WTC11 (cell line): ENCODE measurements around the gene ARHGAP42. TPM values are rescaled to one million over a fixed set of nuclear protein-coding genes. Genes with fewer than 3 reads are reported as not detected.

ENCODE experiments used
- ATAC-seq: fragments of 200-7000 bp; cut with Tn5 transposase; 2 replicates; pipeline ENCODE4 v1.10.0; 2021; ENCODE audit warnings: mild to moderate bottlenecking, moderate library complexity
- CTCF ChIA-PET: fragments of 300-600 bp; sonication (Branson Sonifier 250); formaldehyde crosslinking; loops from one replicate; lab custom pipeline; 2021; ENCODE audit warnings: antibody characterized with exemption; lab: Charles Lee
- POLR2A ChIA-PET: fragments of 350-600 bp; sonication (Branson Sonifier 250); formaldehyde crosslinking; loops from one replicate; lab custom pipeline; 2021; ENCODE audit warnings: antibody characterized with exemption; lab: Charles Lee
- DNase-seq: peaks from one replicate; pipeline ENCODE4 v3.0.0; 2021; ENCODE audit warnings: low spot score
- H3K27ac Mint-ChIP-seq: 2 replicates; pipeline ENCODE4 v1.8.0; 2021; ENCODE audit warnings: mixed read lengths
- H3K27me3 Mint-ChIP-seq: 2 replicates; pipeline ENCODE4 v1.8.0; 2021; ENCODE audit warnings: low read depth, mild to moderate bottlenecking, moderate library complexity, mixed read lengths
- H3K36me3 Mint-ChIP-seq: 2 replicates; pipeline ENCODE4 v1.8.0; 2021; ENCODE audit warnings: mixed read lengths
- H3K4me1 Mint-ChIP-seq: 2 replicates; pipeline ENCODE4 v1.8.0; 2022; ENCODE audit warnings: mixed read lengths
- H3K4me3 Mint-ChIP-seq: 2 replicates; pipeline ENCODE4 v1.8.0; 2021; ENCODE audit warnings: mild to moderate bottlenecking, moderate library complexity, mixed read lengths
- H3K9me3 Mint-ChIP-seq: 2 replicates; pipeline ENCODE4 v1.8.0; 2021; ENCODE audit warnings: mixed read lengths
- ESRRA ChIP-seq: sonication (generic); formaldehyde crosslinking; IDR thresholded peaks from 2 replicates; pipeline ENCODE4 v1.8.1; 2022; ENCODE audit warnings: mild to moderate bottlenecking, missing genetic modification reagents, borderline replicate concordance
- ETV6 ChIP-seq: sonication (generic); formaldehyde crosslinking; IDR thresholded peaks from 2 replicates; pipeline ENCODE4 v1.8.1; 2022; ENCODE audit warnings: mild to moderate bottlenecking, missing genetic modification reagents
- FOXK1 ChIP-seq: sonication (generic); formaldehyde crosslinking; IDR thresholded peaks from 2 replicates; pipeline ENCODE4 v1.8.0; 2022; ENCODE audit warnings: mild to moderate bottlenecking, moderate library complexity, missing genetic modification reagents
- GABPB1 ChIP-seq: sonication (generic); formaldehyde crosslinking; IDR thresholded peaks from 2 replicates; pipeline ENCODE4 v1.8.1; 2023; ENCODE audit warnings: mild to moderate bottlenecking, missing genetic modification reagents
- JAZF1 ChIP-seq: fragments of 250-450 bp; sonication (Bioruptor Pico); IDR thresholded peaks from 2 replicates; pipeline ENCODE4 v1.9.0; 2021; ENCODE audit warnings: moderate library complexity, mild to moderate bottlenecking, inconsistent platforms
- JUN ChIP-seq: sonication (generic); formaldehyde crosslinking; IDR thresholded peaks from 2 replicates; pipeline ENCODE4 v1.8.0; 2023; ENCODE audit warnings: mild to moderate bottlenecking, missing genetic modification reagents
- NR1H2 ChIP-seq: sonication (generic); formaldehyde crosslinking; IDR thresholded peaks from 2 replicates; pipeline ENCODE4 v1.9.0; 2021; ENCODE audit warnings: mild to moderate bottlenecking, moderate library complexity, missing genetic modification reagents
- NR2C2 ChIP-seq: sonication (generic); formaldehyde crosslinking; IDR thresholded peaks from 2 replicates; pipeline ENCODE4 v1.8.0; 2022; ENCODE audit warnings: mild to moderate bottlenecking, missing genetic modification reagents
- OVOL2 ChIP-seq: fragments of 250-450 bp; sonication (Bioruptor Pico); IDR thresholded peaks from 2 replicates; pipeline ENCODE4 v1.9.0; 2021; ENCODE audit warnings: mild to moderate bottlenecking, borderline replicate concordance
- SMAD4 ChIP-seq: sonication (generic); formaldehyde crosslinking; IDR thresholded peaks from 2 replicates; pipeline ENCODE4 v1.8.0; 2022; ENCODE audit warnings: mild to moderate bottlenecking, missing genetic modification reagents
- SOX15 ChIP-seq: fragments of 250-450 bp; sonication (Bioruptor Pico); IDR thresholded peaks from 2 replicates; pipeline ENCODE4 v1.9.0; 2021; ENCODE audit warnings: mild to moderate bottlenecking
- SP1 ChIP-seq: sonication (generic); formaldehyde crosslinking; conservative IDR thresholded peaks from 2 replicates; pipeline ENCODE4 v1.8.1; 2022; ENCODE audit warnings: missing genetic modification reagents
- ZBTB43 ChIP-seq: sonication (generic); formaldehyde crosslinking; IDR thresholded peaks from 2 replicates; pipeline ENCODE4 v1.8.1; 2023; ENCODE audit warnings: mild to moderate bottlenecking, missing genetic modification reagents
- ZNF423 ChIP-seq: fragments of 250-450 bp; sonication (Bioruptor Pico); IDR thresholded peaks from 2 replicates; pipeline ENCODE4 v2.1.2; 2022; ENCODE audit warnings: mild to moderate bottlenecking, moderate library complexity
- total RNA-seq: library from RNA; stranded (reverse); gene quantifications from 3 replicates; pipeline ENCODE4 v1.2.3, GENCODE V29; 2021
- TF ChIP-seq, protein P1 (sequence below): sonication (generic); formaldehyde crosslinking; IDR thresholded peaks from 2 replicates; pipeline ENCODE4 v1.8.1; 2022; ENCODE audit warnings: mild to moderate bottlenecking, missing genetic modification reagents, moderate library complexity, borderline replicate concordance
- TF ChIP-seq, protein P2 (sequence below): fragments of 200-600 bp; IDR thresholded peaks from 2 replicates; pipeline ENCODE4 v1.8.0; 2022; ENCODE audit warnings: antibody characterized with exemption
- TF ChIP-seq, protein P3 (sequence below): sonication (generic); formaldehyde crosslinking; IDR thresholded peaks from 2 replicates; pipeline ENCODE4 v1.8.1; 2023; ENCODE audit warnings: mild to moderate bottlenecking, moderate library complexity, missing genetic modification reagents
- TF ChIP-seq, protein P4 (sequence below): sonication (generic); formaldehyde crosslinking; IDR thresholded peaks from 2 replicates; pipeline ENCODE4 v1.8.0; 2023; ENCODE audit warnings: mild to moderate bottlenecking, missing genetic modification reagents
- TF ChIP-seq, protein P5 (sequence below): sonication (generic); formaldehyde crosslinking; IDR thresholded peaks from 2 replicates; pipeline ENCODE4 v1.8.1; 2022; ENCODE audit warnings: mild to moderate bottlenecking, moderate library complexity, missing genetic modification reagents

Gene ARHGAP42
- total RNA-seq, 1 experiment from 2014 or later, result 32.5 TPM

DNA sequence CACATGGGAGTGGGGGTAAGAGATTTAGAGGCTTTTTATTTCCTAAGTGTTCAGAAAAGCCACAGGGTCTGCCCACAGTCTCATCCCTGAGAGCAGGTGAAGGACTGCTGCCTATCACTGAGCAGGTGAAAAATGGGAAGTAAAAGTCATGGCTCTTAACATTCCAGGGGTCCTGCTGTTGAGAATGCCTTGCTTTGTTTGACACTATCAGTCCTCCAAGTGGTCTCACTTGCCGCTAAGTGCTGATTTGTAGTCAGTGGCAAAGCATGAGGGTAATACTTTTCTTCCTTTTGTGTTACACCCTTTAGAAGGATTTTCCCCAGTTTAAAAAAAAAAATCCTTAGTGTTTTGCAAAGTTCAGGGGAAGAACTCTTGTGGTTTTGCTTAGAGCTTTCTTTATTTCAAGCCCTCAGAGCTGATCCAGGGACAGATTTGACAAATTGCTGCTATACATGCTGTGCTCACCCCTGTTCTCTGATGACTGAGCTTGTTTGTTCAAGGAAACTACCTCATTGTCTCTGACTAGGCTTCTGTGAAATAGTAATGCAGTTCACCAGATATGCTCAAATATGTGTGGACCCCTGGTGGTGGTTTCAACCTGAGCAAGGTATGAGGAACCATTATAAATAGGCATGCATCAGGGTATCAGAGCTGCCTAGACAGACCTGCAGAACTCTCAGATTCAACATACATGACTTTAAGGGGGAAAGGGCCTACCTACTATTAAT lies 141.0 kb downstream of the ARHGAP42 start:
- Mint-ChIP-seq H3K27me3 (no peaks in the 10 kb centered on the region), H3K9me3 (no peaks in the 10 kb centered on the region), H3K4me3 (no peak overlapping the region), H3K27ac (peak overlapping the region; percentile 97), H3K4me1 (peaks cover 70% of the 10 kb centered on the region), H3K36me3 (no peaks in the 10 kb centered on the region)
- CTCF ChIA-PET, result interaction anchor here (0.8 to 1.8 kb wide), 8 partner anchors 10 to 250 kb away, joined by 3 to 9 read pairs (median 4); no protein-coding TSS in a partner anchor
- DNase-seq (no peak), ATAC-seq (peak; percentile 86)
- TF ChIP-seq ZBTB43 (CRISPR knock-in tag) (no peak), NR2C2 (CRISPR knock-in tag) (no peak), OVOL2 (CRISPR knock-in tag) (no peak), SP1 (CRISPR knock-in tag) (no peak)
- TF ChIP-seq, protein P1, sequence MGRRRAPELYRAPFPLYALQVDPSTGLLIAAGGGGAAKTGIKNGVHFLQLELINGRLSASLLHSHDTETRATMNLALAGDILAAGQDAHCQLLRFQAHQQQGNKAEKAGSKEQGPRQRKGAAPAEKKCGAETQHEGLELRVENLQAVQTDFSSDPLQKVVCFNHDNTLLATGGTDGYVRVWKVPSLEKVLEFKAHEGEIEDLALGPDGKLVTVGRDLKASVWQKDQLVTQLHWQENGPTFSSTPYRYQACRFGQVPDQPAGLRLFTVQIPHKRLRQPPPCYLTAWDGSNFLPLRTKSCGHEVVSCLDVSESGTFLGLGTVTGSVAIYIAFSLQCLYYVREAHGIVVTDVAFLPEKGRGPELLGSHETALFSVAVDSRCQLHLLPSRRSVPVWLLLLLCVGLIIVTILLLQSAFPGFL (CRISPR knock-in tag), result no peak
- POLR2A ChIA-PET, result interaction anchor here (0.7 kb wide), 1 partner anchor 164 kb away, joined by 3 read pairs; no protein-coding TSS in a partner anchor

DNA sequence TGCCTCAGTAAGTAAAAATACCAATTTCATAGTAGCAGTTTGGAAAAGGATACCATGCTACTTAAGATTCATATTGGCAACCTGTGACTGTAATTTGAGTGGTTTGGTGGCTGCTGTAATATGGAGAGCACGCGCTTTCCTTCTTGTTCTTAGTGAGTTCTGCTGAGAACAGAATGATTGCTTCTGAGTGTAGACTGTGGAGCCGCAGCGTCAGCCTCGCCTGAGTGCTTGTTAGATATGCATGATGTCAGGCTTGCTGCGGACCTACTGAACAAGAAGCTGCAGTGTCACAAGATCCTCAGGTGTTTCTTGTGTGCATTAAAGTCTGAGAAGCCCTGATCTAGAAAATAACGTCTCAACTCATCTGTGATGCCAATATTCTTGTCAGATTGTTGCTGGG lies 143.2 kb downstream of the ARHGAP42 start:
- Mint-ChIP-seq H3K4me1 (peaks cover 56% of the 10 kb centered on the region), H3K27me3 (no peaks in the 10 kb centered on the region), H3K27ac (peak overlapping the region; percentile 50; the same call in 1 of the 2 replicates)
- no peak for ATAC-seq
- TF ChIP-seq, protein P2, sequence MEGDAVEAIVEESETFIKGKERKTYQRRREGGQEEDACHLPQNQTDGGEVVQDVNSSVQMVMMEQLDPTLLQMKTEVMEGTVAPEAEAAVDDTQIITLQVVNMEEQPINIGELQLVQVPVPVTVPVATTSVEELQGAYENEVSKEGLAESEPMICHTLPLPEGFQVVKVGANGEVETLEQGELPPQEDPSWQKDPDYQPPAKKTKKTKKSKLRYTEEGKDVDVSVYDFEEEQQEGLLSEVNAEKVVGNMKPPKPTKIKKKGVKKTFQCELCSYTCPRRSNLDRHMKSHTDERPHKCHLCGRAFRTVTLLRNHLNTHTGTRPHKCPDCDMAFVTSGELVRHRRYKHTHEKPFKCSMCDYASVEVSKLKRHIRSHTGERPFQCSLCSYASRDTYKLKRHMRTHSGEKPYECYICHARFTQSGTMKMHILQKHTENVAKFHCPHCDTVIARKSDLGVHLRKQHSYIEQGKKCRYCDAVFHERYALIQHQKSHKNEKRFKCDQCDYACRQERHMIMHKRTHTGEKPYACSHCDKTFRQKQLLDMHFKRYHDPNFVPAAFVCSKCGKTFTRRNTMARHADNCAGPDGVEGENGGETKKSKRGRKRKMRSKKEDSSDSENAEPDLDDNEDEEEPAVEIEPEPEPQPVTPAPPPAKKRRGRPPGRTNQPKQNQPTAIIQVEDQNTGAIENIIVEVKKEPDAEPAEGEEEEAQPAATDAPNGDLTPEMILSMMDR, result no peak
- TF ChIP-seq JAZF1 (CRISPR knock-in tag), result no peak
- TF ChIP-seq ZNF423, result no peak
- no peak for TF ChIP-seq ETV6 (CRISPR knock-in tag)
- no peak for TF ChIP-seq SMAD4 (CRISPR knock-in tag)
- TF ChIP-seq NR1H2 (CRISPR knock-in tag), result no peak
- TF ChIP-seq ESRRA (CRISPR knock-in tag), result no peak
- TF ChIP-seq, protein P3, sequence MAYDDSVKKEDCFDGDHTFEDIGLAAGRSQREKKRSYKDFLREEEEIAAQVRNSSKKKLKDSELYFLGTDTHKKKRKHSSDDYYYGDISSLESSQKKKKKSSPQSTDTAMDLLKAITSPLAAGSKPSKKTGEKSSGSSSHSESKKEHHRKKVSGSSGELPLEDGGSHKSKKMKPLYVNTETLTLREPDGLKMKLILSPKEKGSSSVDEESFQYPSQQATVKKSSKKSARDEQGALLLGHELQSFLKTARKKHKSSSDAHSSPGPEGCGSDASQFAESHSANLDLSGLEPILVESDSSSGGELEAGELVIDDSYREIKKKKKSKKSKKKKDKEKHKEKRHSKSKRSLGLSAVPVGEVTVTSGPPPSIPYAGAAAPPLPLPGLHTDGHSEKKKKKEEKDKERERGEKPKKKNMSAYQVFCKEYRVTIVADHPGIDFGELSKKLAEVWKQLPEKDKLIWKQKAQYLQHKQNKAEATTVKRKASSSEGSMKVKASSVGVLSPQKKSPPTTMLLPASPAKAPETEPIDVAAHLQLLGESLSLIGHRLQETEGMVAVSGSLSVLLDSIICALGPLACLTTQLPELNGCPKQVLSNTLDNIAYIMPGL (CRISPR knock-in tag), result no peak
- TF ChIP-seq SOX15 (CRISPR knock-in tag), result no peak
- TF ChIP-seq, all 79 proteins: peak for 0
- DNase-seq, result no peak
- H3K4me3 Mint-ChIP-seq, result no peak overlapping the region
- ChIA-PET CTCF (no interaction called here), POLR2A (no interaction called here)
- no peaks in the 10 kb centered on the region for H3K9me3 Mint-ChIP-seq
- H3K36me3 Mint-ChIP-seq, result no peaks in the 10 kb centered on the region

- Mint-ChIP-seq H3K4me1 (peaks cover 56% of the 10 kb centered on the region), H3K27ac (no peak overlapping the region; the same call in 1 of the 2 replicates), H3K4me3 (no peak overlapping the region), H3K36me3 (no peaks in the 10 kb centered on the region), H3K9me3 (no peaks in the 10 kb centered on the region), H3K27me3 (no peaks in the 10 kb centered on the region)
- DNase-seq (no peak), ATAC-seq (no peak)
- POLR2A ChIA-PET, result no interaction called here
- CTCF ChIA-PET, result no interaction called here
- TF ChIP-seq, protein P4, sequence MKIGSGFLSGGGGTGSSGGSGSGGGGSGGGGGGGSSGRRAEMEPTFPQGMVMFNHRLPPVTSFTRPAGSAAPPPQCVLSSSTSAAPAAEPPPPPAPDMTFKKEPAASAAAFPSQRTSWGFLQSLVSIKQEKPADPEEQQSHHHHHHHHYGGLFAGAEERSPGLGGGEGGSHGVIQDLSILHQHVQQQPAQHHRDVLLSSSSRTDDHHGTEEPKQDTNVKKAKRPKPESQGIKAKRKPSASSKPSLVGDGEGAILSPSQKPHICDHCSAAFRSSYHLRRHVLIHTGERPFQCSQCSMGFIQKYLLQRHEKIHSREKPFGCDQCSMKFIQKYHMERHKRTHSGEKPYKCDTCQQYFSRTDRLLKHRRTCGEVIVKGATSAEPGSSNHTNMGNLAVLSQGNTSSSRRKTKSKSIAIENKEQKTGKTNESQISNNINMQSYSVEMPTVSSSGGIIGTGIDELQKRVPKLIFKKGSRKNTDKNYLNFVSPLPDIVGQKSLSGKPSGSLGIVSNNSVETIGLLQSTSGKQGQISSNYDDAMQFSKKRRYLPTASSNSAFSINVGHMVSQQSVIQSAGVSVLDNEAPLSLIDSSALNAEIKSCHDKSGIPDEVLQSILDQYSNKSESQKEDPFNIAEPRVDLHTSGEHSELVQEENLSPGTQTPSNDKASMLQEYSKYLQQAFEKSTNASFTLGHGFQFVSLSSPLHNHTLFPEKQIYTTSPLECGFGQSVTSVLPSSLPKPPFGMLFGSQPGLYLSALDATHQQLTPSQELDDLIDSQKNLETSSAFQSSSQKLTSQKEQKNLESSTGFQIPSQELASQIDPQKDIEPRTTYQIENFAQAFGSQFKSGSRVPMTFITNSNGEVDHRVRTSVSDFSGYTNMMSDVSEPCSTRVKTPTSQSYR (CRISPR knock-in tag), result no peak
- TF ChIP-seq JUN (CRISPR knock-in tag), result no peak
- TF ChIP-seq GABPB1 (CRISPR knock-in tag), result no peak
- TF ChIP-seq ZBTB43 (CRISPR knock-in tag), result no peak
- no peak for TF ChIP-seq FOXK1 (CRISPR knock-in tag)
- TF ChIP-seq, protein P5, sequence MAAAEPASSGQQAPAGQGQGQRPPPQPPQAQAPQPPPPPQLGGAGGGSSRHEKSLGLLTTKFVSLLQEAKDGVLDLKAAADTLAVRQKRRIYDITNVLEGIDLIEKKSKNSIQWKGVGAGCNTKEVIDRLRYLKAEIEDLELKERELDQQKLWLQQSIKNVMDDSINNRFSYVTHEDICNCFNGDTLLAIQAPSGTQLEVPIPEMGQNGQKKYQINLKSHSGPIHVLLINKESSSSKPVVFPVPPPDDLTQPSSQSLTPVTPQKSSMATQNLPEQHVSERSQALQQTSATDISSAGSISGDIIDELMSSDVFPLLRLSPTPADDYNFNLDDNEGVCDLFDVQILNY (CRISPR knock-in tag), result no peak
These were observed 144.1 kb downstream of the ARHGAP42 start for GRCh38 chr11:100830978-100831732.
